ENCODE data around the gene RNF220. TPM values are rescaled to one million over a fixed set of nuclear protein-coding genes. Genes with fewer than 3 reads are reported as not detected.

RNF220 gene
- total RNA-seq, 4 donors from 2014 or later: 116 to 140 (median 123) TPM

DNA sequence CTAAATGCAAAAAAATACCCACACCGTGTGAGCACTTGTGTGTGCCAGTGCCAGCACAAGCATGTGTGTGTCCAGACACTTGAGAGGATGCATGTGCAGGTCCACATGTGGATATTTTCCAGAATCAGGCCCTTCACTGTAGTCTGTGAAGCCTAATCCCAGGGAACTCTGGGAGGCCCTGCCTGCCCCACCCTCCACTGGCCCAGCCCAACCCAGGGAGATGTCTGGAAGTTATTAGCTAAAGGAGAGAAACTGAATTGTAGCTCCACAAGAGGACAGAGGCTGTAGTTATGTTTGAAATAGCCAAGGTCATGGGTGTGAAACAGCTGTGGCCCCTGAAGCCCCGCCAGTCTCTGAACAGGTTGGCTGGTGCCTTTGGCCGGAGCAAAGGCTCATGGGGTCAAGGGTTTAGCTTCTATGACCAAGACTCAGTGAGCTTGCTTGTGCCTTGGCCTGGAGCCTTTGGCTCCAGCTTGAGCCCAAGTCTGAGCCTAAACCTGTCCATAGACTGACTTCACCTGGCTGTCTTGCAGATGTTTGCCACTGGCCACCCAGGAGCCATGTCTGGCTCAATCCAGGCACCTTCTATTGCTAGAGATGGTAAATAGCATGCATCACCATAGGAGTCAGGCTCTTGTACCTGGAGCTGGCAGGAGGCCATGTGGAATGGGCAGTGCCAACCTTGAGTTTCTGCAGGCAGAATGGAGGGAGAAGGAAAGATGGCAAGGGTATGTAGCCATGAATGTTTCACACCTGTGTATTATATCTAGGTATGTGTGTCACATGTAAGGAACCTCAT lies 199.3 kb downstream of the RNF220 start:
- no peak overlapping the region for H3K4me3 ChIP-seq (ENCODE audit: low read depth, poor library complexity, severe bottlenecking)
- WGBS, 2 donors: 62 to 76% methylated on average over 3 of the region's 3 CpGs

DNA sequence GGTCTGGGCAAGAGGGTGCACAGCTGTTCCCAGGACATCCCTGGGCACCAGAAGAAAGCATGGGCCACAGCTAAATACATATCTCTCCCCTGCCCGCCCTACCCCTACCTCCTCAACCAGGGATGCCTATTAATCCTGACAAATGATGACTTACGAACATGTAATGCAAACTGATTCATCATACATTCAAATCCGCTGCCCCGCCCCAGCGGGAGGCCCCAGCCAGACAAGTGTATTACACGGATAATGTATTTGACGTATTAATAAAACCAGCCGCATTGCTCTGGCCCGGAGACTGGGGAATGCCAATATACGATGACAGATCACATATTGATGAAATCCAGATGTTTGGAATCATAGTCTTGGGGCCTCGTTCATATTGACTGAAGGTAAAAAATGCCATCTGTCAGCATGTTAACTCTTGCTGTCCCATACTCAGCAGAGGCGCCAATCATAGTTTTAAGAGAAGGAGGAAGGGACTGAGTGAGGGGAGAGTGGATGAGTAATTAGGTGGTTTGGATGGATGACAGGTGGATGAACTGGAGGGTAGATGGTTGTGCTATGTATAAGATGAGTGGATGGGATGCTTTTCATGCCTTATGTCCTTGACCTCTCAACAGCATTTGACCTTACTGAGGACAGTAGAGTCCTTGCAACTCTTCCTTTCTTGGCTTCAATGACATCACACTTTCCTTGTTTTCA lies 201.0 kb downstream of the RNF220 start:
- no peak for TF ChIP-seq POLR2A (IDR thresholded peaks at IDR 0.05)
- TF ChIP-seq, protein P1, sequence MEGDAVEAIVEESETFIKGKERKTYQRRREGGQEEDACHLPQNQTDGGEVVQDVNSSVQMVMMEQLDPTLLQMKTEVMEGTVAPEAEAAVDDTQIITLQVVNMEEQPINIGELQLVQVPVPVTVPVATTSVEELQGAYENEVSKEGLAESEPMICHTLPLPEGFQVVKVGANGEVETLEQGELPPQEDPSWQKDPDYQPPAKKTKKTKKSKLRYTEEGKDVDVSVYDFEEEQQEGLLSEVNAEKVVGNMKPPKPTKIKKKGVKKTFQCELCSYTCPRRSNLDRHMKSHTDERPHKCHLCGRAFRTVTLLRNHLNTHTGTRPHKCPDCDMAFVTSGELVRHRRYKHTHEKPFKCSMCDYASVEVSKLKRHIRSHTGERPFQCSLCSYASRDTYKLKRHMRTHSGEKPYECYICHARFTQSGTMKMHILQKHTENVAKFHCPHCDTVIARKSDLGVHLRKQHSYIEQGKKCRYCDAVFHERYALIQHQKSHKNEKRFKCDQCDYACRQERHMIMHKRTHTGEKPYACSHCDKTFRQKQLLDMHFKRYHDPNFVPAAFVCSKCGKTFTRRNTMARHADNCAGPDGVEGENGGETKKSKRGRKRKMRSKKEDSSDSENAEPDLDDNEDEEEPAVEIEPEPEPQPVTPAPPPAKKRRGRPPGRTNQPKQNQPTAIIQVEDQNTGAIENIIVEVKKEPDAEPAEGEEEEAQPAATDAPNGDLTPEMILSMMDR (IDR thresholded peaks at IDR 0.05): no peak
- 61 to 66% methylated on average over 12 of the region's 12 CpGs for WGBS, 2 donors
- intact Hi-C loops (cut with DNase I; ENCODE audit: low total_unique reads): no loop called here
- DNase-seq (ENCODE audit: low spot score in 2 of 2): no peak
- no peak overlapping the region for H3K4me3 ChIP-seq (ENCODE audit: low read depth, poor library complexity, severe bottlenecking)

More for the DNA sequence above, 199.3 kb downstream of the RNF220 start:
- intact Hi-C loops (cut with DNase I; ENCODE audit: low total_unique reads): no loop called here
- TF ChIP-seq, protein P1 (IDR thresholded peaks at IDR 0.05): no peak
- no peak for TF ChIP-seq POLR2A (IDR thresholded peaks at IDR 0.05)
- no peak for DNase-seq (ENCODE audit: low spot score in 2 of 2)

GRCh38 chr1:44606701-44607281 lies 201.7 kb downstream of the RNF220 start:
- DNase-seq (ENCODE audit: low spot score in 2 of 2): no peak
- 78 to 83% methylated on average over 8 of the region's 8 CpGs for WGBS, 2 donors
- intact Hi-C loops (cut with DNase I; ENCODE audit: low total_unique reads): no loop called here
- H3K4me3 ChIP-seq (ENCODE audit: low read depth, poor library complexity, severe bottlenecking): no peak overlapping the region
- no peak for TF ChIP-seq POLR2A (IDR thresholded peaks at IDR 0.05)
- TF ChIP-seq, protein P1 (IDR thresholded peaks at IDR 0.05): no peak

DNA sequence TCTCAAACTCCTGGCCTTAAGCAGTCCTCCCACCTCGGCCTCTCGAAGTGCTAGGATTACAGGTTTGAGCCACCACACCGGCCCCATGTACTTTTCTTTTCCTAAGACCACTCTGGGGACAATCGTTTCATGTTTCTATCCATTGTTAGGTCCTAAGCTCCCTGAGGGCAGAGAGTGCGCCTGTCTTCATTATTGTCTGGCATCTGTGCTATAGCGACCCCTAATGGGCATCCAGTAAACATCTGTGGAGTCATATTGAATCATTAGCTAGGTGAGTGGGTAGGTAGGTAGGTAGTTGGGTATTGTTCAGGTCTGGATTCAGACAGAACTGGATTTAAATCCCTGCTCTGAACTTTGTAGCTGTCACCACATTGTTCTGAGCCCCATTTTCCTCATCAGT lies 203.1 kb downstream of the RNF220 start:
- H3K4me3 ChIP-seq (ENCODE audit: low read depth, poor library complexity, severe bottlenecking): no peak overlapping the region
- DNase-seq (ENCODE audit: low spot score in 2 of 2): no peak
- WGBS, 2 donors: 85 to 86% methylated on average over 6 of the region's 6 CpGs
- intact Hi-C loops (cut with DNase I; ENCODE audit: low total_unique reads): no loop called here
- no peak for TF ChIP-seq POLR2A (IDR thresholded peaks at IDR 0.05)
- TF ChIP-seq, protein P1 (IDR thresholded peaks at IDR 0.05): no peak

- TF ChIP-seq, protein P1 (IDR thresholded peaks at IDR 0.05): no peak
- TF ChIP-seq POLR2A (IDR thresholded peaks at IDR 0.05): no peak
Measured at GRCh38 chr1:44609412-44609767, 204.3 kb downstream of the RNF220 start.

More at GRCh38 chr1:44609412-44609767, 204.3 kb downstream of the RNF220 start:
- H3K4me3 ChIP-seq (ENCODE audit: low read depth, poor library complexity, severe bottlenecking): no peak overlapping the region
- WGBS, 2 donors: 52 to 58% methylated on average over 10 of the region's 10 CpGs
- no peak for DNase-seq (ENCODE audit: low spot score in 2 of 2)
- intact Hi-C loops (cut with DNase I; ENCODE audit: low total_unique reads): no loop called here
